HFF-Myc (cell line): Measurements from ENCODE around the gene CCL22.

ENCODE experiments used
- DNase-seq: peaks from one replicate; pipeline ENCODE4 v3.0.0-alpha.2; 2011; ENCODE audit warnings: low read depth; ENCODE audit errors: extremely low read depth
- H3K4me3 ChIP-seq: replicated peaks from 2 replicates; pipeline ENCODE4 v1.5.1; 2011; ENCODE audit warnings: low read depth, mild to moderate bottlenecking, control low read depth, low read length
- CTCF ChIP-seq: IDR thresholded peaks from 2 replicates; pipeline ENCODE4 v1.5.1; 2012; ENCODE audit warnings: mild to moderate bottlenecking, low read depth, low read length, control low read depth; ENCODE audit errors: missing control alignments

The CCL22 gene

GRCh38 chr16:57318240-57318970 is 40.2 kb upstream of the CCL22 start:
- TF ChIP-seq CTCF: no peak
- no peak for DNase-seq
- H3K4me3 ChIP-seq: no peak overlapping the region

- no peak overlapping the region for H3K4me3 ChIP-seq
Measured at GRCh38 chr16:57319646-57320045, 38.9 kb upstream of the CCL22 start.

GRCh38 chr16:57324749-57325148 is 33.8 kb upstream of the CCL22 start:
- no peak overlapping the region for H3K4me3 ChIP-seq
- TF ChIP-seq CTCF: no peak
- DNase-seq: no peak

More at GRCh38 chr16:57319646-57320045, 38.9 kb upstream of the CCL22 start:
- TF ChIP-seq CTCF: no peak
- DNase-seq: no peak

- DNase-seq: no peak
- H3K4me3 ChIP-seq: no peak overlapping the region
- TF ChIP-seq CTCF: no peak
Measured at GRCh38 chr16:57325458-57325857, 33.1 kb upstream of the CCL22 start.

GRCh38 chr16:57329718-57330327 is 28.8 kb upstream of the CCL22 start:
- TF ChIP-seq CTCF: no peak
- no peak for DNase-seq
- no peak overlapping the region for H3K4me3 ChIP-seq

- no peak overlapping the region for H3K4me3 ChIP-seq
- TF ChIP-seq CTCF: no peak
- DNase-seq: no peak
Measured at GRCh38 chr16:57331355-57331754, 27.2 kb upstream of the CCL22 start.
